Measurements from ENCODE around the gene TTC33. TPM values are rescaled to one million over a fixed set of nuclear protein-coding genes. Genes with fewer than 3 reads are reported as not detected.

TTC33 gene
- total RNA-seq, 1 donor from 2014 or later = 20.1 TPM

GRCh38 chr5:40615586-40616170, 140.1 kb downstream of the TTC33 start:
- no peak for TF ChIP-seq CTCF (IDR thresholded peaks at IDR 0.05; ENCODE audit: unreplicated experiment)
- H3K4me3 Mint-ChIP-seq = no peak overlapping the region
- H3K27ac Mint-ChIP-seq = no peak overlapping the region
- H3K9me3 Mint-ChIP-seq = no peaks in the 10 kb centered on the region
- peaks cover 13% of the 10 kb centered on the region for H3K4me1 Mint-ChIP-seq
- DNase-seq (ENCODE audit: low spot score in 2 of 2, unreplicated experiment in 2 of 2) = no peak
- H3K27me3 Mint-ChIP-seq (ENCODE audit: low read depth) = no peaks in the 10 kb centered on the region
- no peaks in the 10 kb centered on the region for H3K36me3 Mint-ChIP-seq

GRCh38 chr5:40614923-40615585, 140.7 kb downstream of the TTC33 start:
- no peak overlapping the region for H3K27ac Mint-ChIP-seq
- H3K4me3 Mint-ChIP-seq = no peak overlapping the region
- H3K27me3 Mint-ChIP-seq (ENCODE audit: low read depth) = no peaks in the 10 kb centered on the region
- H3K9me3 Mint-ChIP-seq = no peaks in the 10 kb centered on the region
- TF ChIP-seq CTCF (IDR thresholded peaks at IDR 0.05; ENCODE audit: unreplicated experiment) = no peak
- H3K4me1 Mint-ChIP-seq = peaks cover 13% of the 10 kb centered on the region
- no peak for DNase-seq (ENCODE audit: low spot score in 2 of 2, unreplicated experiment in 2 of 2)
- H3K36me3 Mint-ChIP-seq = no peaks in the 10 kb centered on the region

- Mint-ChIP-seq H3K4me3 (no peak overlapping the region), H3K36me3 (no peaks in the 10 kb centered on the region), H3K9me3 (no peaks in the 10 kb centered on the region), H3K27me3 (ENCODE audit: low read depth) (no peaks in the 10 kb centered on the region), H3K4me1 (peaks cover 11% of the 10 kb centered on the region), H3K27ac (no peak overlapping the region)
- no peak for TF ChIP-seq CTCF (IDR thresholded peaks at IDR 0.05; ENCODE audit: unreplicated experiment)
- DNase-seq (ENCODE audit: low spot score in 2 of 2, unreplicated experiment in 2 of 2) = no peak
These were observed 141.3 kb downstream of the TTC33 start for GRCh38 chr5:40614466-40614865.

GRCh38 chr5:40607202-40607601, 148.6 kb downstream of the TTC33 start:
- Mint-ChIP-seq H3K4me1 (peaks cover 3% of the 10 kb centered on the region), H3K9me3 (no peaks in the 10 kb centered on the region), H3K4me3 (no peak overlapping the region), H3K27ac (no peak overlapping the region), H3K27me3 (ENCODE audit: low read depth) (no peaks in the 10 kb centered on the region), H3K36me3 (no peaks in the 10 kb centered on the region)
- TF ChIP-seq CTCF (IDR thresholded peaks at IDR 0.05; ENCODE audit: unreplicated experiment) = no peak
- no peak for DNase-seq (ENCODE audit: low spot score in 2 of 2, unreplicated experiment in 2 of 2)

- Mint-ChIP-seq H3K27me3 (ENCODE audit: low read depth) (no peaks in the 10 kb centered on the region), H3K27ac (peak overlapping the region; percentile 58), H3K36me3 (no peaks in the 10 kb centered on the region), H3K4me1 (peaks cover 6% of the 10 kb centered on the region), H3K9me3 (no peaks in the 10 kb centered on the region), H3K4me3 (no peak overlapping the region)
- no peak for TF ChIP-seq CTCF (IDR thresholded peaks at IDR 0.05; ENCODE audit: unreplicated experiment)
- no peak for DNase-seq (ENCODE audit: low spot score in 2 of 2, unreplicated experiment in 2 of 2)
These were observed 149.5 kb downstream of the TTC33 start for GRCh38 chr5:40606077-40606765.
